CD4-positive, alpha-beta T cell treated with Interleukin-12 subunit alpha and Interleukin-12 subunit beta, for 1 hour (primary cell): ENCODE measurements around the gene TAAR1.
"Not testable (repeated sequence)": the region's sequence is repeated elsewhere in the genome, so short reads cannot be mapped to it uniquely, and the experiment has no call there.

ENCODE experiments used
- DNase-seq: peaks from one replicate; pipeline ENCODE4 v3.0.0-alpha.2; 2020

TAAR1 gene, protein sequence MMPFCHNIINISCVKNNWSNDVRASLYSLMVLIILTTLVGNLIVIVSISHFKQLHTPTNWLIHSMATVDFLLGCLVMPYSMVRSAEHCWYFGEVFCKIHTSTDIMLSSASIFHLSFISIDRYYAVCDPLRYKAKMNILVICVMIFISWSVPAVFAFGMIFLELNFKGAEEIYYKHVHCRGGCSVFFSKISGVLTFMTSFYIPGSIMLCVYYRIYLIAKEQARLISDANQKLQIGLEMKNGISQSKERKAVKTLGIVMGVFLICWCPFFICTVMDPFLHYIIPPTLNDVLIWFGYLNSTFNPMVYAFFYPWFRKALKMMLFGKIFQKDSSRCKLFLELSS

DNA sequence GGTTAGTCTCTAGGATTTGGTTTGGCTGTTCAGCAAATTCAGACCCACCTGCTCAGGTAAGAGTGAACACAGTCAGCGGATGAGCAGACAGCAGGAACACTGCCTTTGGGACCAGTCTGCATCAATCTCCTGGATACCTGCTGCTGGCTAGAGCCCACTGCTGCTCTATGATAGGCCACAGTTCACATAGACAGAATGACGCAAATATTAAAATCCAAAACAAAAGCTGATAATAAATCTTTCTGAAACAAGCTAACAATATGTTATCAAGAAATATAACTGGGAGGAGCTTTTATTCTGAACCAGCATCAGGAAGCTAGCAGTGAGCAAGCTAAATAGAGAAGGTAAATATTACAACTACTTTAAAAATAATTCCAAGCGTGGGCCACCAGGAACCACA, at the start of gene TAAR1:
TSS of gene TAAR1 (minus strand) at position 101 of the 400 bp plus-strand sequence. CDS start 13,179 bp downstream, outside the sequence.
- no peak for DNase-seq

- no peak for DNase-seq
Measured at GRCh38 chr6:132708771-132709170, 49.8 kb upstream of the TAAR1 start.

DNA sequence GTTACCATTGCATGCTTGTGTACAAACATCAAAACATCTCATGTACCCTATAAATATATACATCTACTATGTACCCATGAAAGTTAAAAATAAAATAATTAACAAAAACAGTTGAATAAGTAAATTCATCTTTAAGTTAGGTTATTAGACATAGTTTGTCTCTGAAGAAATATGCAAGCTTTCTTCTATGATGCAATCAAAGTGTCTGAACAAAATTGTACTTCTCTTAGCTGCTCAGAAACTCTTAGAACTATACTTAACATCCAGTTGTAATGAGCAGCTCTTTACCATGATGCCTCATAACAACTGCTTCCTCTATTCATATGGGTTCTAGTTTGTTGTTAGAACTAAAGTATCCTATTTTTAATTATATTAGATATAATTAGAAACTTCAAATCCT, 49.0 kb upstream of the TAAR1 start:
- DNase-seq = no peak

DNA sequence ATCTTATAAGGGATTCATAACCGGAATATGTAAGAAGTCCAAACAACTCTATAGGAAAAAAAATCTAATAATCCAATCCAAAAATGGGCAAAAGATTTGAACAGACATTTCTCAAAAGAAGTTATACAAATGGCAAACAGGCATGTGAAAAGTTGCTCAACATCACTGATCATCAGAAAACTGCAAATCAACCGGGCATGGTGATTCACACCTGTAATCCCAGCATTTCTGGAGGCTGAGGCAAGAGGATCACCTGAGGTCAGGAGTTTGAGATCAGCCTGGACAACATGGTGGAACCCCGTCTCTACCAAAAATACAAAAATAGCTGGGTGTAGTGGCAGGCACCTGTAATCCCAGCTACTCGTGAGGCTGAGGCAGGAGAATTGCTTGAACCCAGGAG, 47.8 kb upstream of the TAAR1 start:
- DNase-seq = not testable (repeated sequence)

GRCh38 chr6:132703936-132704335, 45.0 kb upstream of the TAAR1 start:
- DNase-seq = no peak

GRCh38 chr6:132698608-132699007, 39.6 kb upstream of the TAAR1 start:
- no peak for DNase-seq

- DNase-seq = no peak
Measured at GRCh38 chr6:132695773-132696172, 36.8 kb upstream of the TAAR1 start.

DNA sequence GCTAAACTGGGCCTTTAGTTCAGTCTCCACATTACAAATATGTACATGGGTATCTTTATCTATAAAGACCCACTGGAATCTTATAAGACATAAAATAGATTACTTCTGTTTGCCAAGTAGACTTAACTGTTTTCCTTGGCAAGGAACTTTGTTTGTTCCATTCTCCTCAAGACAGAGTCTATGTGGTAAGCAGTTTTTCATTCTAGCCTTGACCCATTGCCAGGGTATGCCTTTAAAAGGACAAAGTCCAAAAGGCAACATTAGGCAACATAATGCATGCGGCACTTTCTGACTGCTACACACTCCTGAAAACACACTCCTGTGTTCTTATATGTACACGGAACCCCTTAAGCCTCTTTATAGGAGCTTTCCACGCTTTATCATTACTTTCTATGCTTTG, 34.5 kb upstream of the TAAR1 start:
- DNase-seq = no peak

DNA sequence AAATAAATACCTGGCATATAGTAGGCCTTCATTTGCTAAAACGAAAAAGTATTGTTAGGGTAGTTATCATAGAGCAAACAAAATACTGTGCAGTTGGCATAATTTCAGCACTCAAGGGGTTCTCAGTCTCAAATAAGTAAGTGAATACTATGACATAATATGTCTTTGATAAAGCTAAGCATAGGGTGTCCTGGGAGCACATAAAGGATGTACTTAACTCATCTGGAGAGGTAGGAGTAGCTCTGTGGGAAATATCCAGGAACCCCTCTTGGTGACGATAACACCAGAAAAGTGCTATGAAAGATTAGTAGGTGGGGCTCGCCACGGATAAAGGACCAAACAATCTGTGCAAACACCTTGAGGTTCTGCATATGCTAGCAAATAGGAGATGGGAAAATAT, 31.7 kb upstream of the TAAR1 start:
- DNase-seq = no peak

DNA sequence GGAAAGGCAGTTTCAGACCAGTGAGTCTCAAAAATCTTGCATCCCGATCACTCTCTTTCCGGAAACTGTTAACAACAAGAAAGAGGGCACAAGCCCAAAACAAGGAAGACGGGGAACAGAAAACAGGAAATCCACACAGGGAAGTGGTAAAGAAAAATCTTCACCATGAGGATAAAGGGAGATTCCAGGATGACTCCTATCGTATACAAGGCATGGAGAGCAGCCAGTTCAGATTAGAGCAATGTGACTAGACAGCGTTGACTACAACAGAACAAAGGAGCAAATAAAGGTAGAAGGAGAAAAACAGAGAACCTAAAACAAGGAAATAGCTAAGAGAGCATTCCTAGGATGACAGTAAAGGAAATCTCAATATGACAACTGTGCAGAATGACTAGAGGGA, 28.3 kb upstream of the TAAR1 start:
- DNase-seq = no peak

DNA sequence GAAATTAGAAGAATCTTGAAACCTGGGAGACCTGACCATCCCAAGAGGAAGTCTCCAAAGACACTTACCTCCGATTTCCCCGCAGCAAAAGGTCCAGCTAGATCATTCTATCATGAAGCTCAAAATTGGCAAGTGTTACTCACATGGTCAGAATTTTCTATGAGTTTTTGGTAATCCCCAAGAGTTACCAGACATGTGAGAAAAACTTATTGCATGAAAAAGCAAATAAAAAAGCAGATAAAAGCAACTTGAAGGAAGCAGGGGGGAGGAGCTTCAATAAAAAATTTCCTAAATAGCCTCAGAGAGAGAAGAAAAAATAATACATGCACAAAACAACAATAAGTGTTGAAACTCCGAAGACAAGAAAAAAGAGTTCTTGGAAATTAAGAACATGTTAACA, 27.5 kb upstream of the TAAR1 start:
- DNase-seq = no peak

DNA sequence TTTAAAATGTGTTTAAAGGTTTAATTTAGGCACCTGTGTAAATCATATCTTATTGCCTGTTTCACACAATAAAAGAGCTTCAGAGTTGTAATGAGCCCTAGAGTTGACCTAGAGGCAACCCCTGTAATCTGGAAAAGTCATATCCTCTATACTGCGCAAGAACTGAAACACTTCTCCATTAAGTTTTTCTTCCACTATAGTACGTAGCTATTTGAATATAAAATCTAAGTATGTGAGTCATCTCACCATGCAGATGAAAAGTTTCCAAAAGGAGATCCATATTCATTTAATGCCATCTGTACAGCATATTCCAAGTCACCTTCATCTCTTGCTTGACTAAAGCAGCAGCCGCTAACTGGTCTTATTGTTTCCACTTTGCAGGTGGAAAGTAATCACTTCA, 26.0 kb upstream of the TAAR1 start:
- DNase-seq = no peak

DNA sequence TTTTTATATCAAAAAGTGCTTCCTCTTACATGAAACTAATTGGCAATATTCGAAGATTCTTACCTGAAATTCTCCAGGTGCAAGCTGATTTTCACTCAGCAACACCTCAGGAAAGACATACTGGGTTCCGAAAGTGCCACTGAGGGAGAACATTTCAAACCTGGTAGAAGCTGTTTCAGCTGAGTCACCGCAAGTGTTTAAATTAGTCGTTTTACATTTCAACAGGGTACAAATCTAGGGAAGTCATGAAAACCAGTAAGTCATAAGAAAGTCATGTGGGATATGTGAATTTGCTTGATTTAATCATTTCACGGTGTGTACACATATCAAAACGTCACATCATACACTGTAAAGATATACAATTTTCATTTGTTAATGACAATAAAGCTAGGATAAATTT, 25.3 kb upstream of the TAAR1 start:
- no peak for DNase-seq

DNA sequence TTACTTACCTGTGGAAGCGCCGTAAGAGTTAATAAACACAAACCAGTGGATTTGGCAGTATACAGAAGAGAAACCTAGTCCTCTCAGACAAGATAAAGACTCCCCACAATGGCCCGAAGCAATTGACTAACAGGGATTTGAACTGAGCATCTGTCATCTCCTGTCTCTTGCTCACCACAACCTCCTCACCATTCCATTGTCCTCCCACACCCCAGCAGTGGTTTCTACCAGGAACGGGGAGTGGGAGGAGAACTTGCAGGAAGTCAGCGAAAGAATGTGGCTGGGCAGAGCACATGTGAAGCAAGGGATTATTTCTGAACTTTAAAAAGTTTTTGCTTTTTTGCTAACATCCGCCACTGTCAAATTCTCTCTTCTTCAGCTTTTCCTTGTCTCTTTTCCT, 24.6 kb upstream of the TAAR1 start:
- no peak for DNase-seq

DNA sequence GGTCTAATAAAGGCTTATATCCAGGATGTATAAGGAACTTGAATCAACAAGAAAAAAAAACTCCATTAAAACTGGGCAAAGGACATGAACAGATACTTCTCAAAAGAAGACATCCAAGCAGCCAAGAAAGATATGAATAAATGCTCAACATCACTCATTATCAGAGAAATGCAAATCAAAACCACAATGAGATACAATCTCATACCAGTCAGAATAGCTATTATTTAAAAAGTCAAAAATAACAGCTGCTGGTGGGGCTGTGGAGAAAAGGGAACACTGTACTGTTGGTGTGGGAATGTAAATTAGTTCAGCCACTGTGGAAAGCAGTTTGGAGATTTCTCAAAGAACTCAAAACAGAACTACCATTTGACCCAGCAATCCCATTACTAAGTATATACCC, 20.1 kb upstream of the TAAR1 start:
- not testable (repeated sequence) for DNase-seq

- no peak for DNase-seq
Measured at GRCh38 chr6:132675749-132676148, 16.8 kb upstream of the TAAR1 start.

DNA sequence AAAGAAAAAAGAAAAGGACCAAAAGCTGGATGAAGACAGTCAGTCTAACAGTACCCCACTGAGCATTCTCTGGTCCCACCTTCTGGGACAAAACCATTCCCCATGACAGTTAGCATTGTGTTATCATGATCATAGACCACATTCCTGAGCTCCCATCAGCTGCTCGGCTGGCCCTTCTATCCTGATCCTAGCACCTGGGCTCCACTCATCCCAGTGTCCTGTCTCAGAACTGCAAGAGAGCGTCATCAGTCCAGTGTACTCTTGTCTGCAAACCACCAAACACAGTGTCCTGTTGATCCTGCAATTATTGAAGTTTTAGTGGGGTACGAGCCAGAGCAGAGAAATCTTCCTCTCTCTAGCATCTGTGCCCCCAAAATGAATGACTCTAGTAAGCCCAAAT, 16.0 kb upstream of the TAAR1 start:
- DNase-seq = no peak

GRCh38 chr6:132673376-132674094, 14.6 kb upstream of the TAAR1 start:
- DNase-seq = no peak

DNA sequence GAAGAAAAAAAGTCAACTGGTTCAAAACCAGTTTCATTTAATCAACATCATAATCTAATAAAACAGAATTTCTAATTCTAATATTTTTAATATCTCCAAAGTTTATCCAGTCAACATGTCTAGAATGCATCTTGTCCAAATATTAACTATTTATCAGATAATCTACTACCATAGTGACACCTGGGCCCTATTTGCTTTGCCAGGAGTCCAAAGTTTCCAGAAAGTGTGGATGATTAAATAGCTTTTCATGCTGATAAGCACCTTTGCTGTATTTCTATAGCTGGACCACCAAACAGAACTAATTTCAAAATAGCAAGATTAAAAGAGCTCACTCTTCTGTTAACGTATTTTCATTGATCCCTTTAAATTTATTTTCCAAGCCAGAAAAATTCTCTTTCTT, 12.3 kb upstream of the TAAR1 start:
- DNase-seq = no peak

DNA sequence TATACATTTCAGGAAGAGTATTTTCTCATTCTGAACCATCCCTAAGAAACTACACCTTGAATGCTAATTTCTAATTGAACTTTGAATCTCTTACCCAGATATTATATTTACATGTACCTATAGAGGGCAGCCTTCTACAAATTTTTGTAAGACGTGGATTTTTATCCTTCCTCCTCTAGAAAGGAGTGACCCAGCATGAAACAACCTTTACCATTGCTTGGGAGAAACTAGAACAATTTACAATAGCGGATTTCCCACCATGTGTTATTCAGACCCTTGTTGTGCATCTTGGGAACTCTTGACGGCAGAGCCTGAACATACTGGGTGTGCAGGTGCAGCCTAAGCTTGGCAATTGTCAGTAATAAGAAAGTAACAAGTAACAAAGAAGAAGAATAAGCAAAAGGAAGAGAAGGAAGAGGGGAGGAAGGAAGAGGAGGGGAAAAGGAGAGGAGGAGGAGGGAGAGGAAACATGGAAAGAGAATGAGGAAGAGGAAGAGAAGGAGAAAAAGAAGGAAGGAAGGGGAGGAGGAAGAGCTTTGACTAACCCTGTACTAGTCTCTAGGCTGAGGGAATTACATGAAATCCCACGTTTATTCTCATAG, 10.8 kb upstream of the TAAR1 start:
- DNase-seq = peak; percentile 39

GRCh38 chr6:132666118-132666517, 7.1 kb upstream of the TAAR1 start:
- DNase-seq = no peak

DNA sequence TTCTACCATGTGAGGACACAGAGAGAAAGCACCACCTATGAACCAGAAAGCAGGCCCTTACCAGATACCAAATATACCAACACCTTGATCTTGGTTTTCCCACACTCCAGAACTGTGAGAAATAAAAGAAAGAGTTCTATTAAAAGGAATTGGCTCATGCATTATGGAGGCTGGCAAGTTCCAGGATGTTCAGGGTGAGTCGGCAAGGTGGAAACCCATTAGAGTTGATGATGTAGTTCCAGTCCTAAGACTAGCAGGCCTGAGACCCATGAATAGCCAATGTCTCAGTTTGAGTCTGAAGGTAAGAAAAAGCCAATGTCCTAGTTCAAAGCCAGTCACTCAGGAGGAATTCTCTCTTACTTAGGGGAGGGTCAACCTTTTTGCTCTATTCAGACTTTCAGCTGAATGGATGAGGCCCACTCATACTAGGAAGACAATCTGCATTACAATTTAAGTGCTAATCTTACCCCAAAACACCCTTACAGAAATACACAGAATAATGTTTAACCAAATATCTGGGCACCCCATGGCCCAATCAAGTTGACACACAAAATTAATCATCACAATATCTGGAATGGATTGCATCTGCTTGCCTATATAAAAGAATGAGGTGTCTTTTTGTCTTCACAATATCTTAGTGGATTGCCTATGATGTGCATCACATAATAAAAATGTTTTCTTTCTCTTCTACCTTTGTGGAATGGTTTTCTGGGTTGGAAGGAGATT, 5.5 kb upstream of the TAAR1 start:
- no peak for DNase-seq

DNA sequence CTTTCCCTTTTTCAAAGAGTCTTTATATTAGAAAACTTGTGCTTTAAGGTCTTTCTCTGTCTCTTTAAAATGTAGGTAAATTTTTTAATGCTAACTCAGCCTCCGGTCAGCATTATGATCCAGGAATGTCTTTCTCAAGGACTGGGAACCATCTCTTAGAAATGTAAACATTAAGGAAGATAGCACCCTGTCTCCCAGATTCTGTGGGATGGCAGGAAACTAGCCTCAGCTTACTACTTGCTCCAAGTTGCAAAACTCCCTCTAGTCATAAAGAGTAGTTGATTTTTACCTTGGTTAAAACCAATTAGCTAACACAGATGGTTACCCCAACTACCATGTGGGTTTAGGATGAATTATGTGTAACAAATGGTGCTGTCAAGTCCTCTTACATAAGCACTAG, 4.7 kb upstream of the TAAR1 start:
- DNase-seq = no peak

DNA sequence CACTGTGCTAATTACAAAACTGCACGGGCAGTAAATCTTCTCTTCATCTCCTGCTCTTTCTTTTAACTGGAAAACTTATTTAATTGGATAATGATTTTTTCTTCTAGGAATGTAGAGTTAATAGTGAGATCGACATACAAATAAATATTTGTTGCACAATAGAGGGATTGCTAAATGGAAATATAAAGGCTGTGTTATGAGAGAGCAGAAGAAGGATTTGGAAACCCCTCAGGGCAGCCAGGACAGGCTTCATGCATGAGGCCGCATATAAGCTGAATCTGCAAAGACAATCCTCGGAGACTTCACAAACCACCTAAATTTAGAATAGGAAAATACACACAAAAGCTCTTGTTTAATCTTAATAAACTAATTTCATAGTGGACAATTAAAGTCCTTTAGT, 2.9 kb upstream of the TAAR1 start:
- no peak for DNase-seq
